Upper lobe of left lung (tissue), 4 donors: ENCODE data around the gene KNDC1.

Experiments
- POLR2A ChIP-seq, 4 donors: fragments of 450-650 bp; IDR thresholded peaks; one replicate each; pipeline ENCODE4 v1.5.1; 2016 to 2017; ENCODE audit warnings: antibody characterized with exemption in 4 of 4, mild to moderate bottlenecking in 2 of 4
- TF ChIP-seq, protein P1 (sequence below), 6 experiments: fragments of 450-650 bp in 4 of 6; fragments of 200-600 bp in 2 of 6; sonication (generic) in 2 of 6; IDR thresholded peaks; one replicate each; pipeline ENCODE4 v1.5.1; 2016 to 2019; ENCODE audit warnings: antibody characterized with exemption in 6 of 6

DNA sequence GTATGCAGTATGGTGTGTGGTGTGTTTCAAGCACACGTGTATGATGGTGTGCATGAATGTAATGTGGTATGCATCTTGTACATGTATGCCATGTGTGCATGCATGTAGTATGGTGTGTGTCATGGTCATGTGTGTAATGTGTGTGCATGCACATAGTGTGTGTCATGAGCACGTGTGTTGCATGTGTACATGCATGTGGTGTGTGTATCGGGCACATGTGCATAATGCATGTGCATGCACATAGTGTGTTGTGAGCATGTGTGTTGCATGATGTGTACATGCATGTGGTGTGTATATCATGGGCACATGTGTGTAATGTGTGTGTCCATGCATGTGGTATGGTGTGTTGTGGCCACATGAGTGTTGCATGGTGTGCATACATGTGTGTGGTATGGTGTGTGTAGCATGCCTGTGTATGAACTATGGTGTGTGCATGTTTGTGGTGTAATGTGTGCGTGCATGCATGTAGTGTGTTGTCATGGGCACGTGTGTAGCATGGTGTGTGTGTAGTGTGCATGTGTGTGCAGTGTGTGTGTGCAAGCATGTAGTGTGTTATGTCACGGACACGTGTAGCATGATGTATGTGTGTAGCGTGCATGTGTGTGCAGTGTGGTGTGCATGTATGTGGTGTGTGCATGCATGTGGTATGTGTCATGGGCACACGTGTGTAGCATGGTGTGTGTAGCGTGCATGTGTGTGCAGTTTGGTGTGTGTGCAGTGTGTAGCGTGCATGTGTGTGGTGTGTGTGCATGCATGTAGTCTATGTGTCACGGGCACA, 17.6 kb downstream of the KNDC1 start:
- TF ChIP-seq, protein P1, sequence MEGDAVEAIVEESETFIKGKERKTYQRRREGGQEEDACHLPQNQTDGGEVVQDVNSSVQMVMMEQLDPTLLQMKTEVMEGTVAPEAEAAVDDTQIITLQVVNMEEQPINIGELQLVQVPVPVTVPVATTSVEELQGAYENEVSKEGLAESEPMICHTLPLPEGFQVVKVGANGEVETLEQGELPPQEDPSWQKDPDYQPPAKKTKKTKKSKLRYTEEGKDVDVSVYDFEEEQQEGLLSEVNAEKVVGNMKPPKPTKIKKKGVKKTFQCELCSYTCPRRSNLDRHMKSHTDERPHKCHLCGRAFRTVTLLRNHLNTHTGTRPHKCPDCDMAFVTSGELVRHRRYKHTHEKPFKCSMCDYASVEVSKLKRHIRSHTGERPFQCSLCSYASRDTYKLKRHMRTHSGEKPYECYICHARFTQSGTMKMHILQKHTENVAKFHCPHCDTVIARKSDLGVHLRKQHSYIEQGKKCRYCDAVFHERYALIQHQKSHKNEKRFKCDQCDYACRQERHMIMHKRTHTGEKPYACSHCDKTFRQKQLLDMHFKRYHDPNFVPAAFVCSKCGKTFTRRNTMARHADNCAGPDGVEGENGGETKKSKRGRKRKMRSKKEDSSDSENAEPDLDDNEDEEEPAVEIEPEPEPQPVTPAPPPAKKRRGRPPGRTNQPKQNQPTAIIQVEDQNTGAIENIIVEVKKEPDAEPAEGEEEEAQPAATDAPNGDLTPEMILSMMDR (IDR thresholded peaks at IDR 0.05): no peak
- no peak for TF ChIP-seq POLR2A (IDR thresholded peaks at IDR 0.05)
